ENCODE measurements around the gene GON4L.
"Not testable (repeated sequence)": the region's sequence is repeated elsewhere in the genome, so short reads cannot be mapped to it uniquely, and the experiment has no call there.

DNA sequence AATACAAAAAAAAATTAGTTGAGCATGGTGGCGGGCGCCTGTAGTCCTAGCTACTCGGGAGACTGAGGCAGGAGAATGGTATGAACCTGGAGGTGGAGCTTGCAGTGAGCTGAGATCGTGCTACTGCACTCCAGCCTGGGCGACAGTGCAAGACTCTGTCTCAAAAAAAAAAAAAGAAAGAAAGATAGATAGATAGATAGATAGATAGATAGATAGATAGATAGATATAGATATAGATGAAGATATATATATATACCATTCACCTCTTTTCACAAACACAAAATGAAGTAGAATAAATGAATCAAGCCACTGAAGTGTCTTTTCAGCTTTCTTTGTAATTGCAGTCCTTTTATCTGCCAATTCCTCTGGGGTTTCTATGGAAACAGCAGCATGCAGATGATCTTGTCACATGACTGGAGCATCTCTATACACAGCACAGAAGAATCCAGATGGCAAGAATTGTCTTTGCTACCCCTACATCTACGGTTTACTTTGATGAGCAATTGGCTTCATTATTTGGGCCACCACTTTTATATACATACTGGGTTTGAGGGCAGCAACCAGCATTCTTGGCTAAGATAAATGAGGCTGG, 138.4 kb downstream of the GON4L start:
- TF ChIP-seq EHMT2 (IDR thresholded peaks at IDR 0.05; ENCODE audit: low read depth); POLR2A (IDR thresholded peaks at IDR 0.05; ENCODE audit: low read length); TP53 (CRISPR knock-in tag; IDR thresholded peaks at IDR 0.05); KDM5A (IDR thresholded peaks at IDR 0.05); SMC3 (IDR thresholded peaks at IDR 0.05): not testable (repeated sequence)
- TF ChIP-seq, protein P1, sequence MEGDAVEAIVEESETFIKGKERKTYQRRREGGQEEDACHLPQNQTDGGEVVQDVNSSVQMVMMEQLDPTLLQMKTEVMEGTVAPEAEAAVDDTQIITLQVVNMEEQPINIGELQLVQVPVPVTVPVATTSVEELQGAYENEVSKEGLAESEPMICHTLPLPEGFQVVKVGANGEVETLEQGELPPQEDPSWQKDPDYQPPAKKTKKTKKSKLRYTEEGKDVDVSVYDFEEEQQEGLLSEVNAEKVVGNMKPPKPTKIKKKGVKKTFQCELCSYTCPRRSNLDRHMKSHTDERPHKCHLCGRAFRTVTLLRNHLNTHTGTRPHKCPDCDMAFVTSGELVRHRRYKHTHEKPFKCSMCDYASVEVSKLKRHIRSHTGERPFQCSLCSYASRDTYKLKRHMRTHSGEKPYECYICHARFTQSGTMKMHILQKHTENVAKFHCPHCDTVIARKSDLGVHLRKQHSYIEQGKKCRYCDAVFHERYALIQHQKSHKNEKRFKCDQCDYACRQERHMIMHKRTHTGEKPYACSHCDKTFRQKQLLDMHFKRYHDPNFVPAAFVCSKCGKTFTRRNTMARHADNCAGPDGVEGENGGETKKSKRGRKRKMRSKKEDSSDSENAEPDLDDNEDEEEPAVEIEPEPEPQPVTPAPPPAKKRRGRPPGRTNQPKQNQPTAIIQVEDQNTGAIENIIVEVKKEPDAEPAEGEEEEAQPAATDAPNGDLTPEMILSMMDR (IDR thresholded peaks at IDR 0.05): not testable (repeated sequence)
- TF ChIP-seq, protein P2, sequence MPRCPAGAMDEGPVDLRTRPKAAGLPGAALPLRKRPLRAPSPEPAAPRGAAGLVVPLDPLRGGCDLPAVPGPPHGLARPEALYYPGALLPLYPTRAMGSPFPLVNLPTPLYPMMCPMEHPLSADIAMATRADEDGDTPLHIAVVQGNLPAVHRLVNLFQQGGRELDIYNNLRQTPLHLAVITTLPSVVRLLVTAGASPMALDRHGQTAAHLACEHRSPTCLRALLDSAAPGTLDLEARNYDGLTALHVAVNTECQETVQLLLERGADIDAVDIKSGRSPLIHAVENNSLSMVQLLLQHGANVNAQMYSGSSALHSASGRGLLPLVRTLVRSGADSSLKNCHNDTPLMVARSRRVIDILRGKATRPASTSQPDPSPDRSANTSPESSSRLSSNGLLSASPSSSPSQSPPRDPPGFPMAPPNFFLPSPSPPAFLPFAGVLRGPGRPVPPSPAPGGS (IDR thresholded peaks at IDR 0.05): not testable (repeated sequence)
- TF ChIP-seq, protein P3, sequence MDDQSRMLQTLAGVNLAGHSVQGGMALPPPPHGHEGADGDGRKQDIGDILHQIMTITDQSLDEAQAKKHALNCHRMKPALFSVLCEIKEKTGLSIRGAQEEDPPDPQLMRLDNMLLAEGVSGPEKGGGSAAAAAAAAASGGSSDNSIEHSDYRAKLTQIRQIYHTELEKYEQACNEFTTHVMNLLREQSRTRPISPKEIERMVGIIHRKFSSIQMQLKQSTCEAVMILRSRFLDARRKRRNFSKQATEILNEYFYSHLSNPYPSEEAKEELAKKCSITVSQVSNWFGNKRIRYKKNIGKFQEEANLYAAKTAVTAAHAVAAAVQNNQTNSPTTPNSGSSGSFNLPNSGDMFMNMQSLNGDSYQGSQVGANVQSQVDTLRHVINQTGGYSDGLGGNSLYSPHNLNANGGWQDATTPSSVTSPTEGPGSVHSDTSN (IDR thresholded peaks at IDR 0.05): not testable (repeated sequence)

Measured in A549 (cell line).